Fibroblast of the aortic adventitia (primary cell): ENCODE data around the gene URI1. TPM values are rescaled to one million over a fixed set of nuclear protein-coding genes. Genes with fewer than 3 reads are reported as not detected.
"Not testable (repeated sequence)": the region's sequence is repeated elsewhere in the genome, so short reads cannot be mapped to it uniquely, and the experiment has no call there.

Experiments
- DNase-seq: peaks from one replicate; pipeline ENCODE4 v3.0.0-alpha.2; 2010; ENCODE audit warnings: low read depth
- H3K4me3 ChIP-seq: 2 replicates; pipeline ENCODE4 v1.5.1; 2011; ENCODE audit warnings: low read depth, mild to moderate bottlenecking, control low read depth, low read length, moderate library complexity
- CTCF ChIP-seq: IDR thresholded peaks from 2 replicates; pipeline ENCODE4 v1.5.1; 2011; ENCODE audit warnings: mild to moderate bottlenecking, low read length, control low read depth, inconsistent platforms; ENCODE audit not compliant: insufficient read depth
- total RNA-seq: library from RNA; depleted of rRNA; stranded (reverse); fragments of >200 nt; gene quantifications from 2 replicates; pipeline ENCODE4 v1.2.3, GENCODE V29; 2012; ENCODE audit warnings: low replicate concordance

Gene URI1
- total RNA-seq, 1 donor = 63.8 TPM

- no peak for TF ChIP-seq CTCF
- H3K4me3 ChIP-seq = no peak overlapping the region
Observed at GRCh38 chr19:29946645-29947044, 4.6 kb downstream of the URI1 start.

GRCh38 chr19:29947871-29948270 lies 5.8 kb downstream of the URI1 start:
- no peak for TF ChIP-seq CTCF
- no peak for DNase-seq
- H3K4me3 ChIP-seq = no peak overlapping the region

More at GRCh38 chr19:29946645-29947044, 4.6 kb downstream of the URI1 start:
- no peak for DNase-seq

GRCh38 chr19:29948759-29949470 lies 6.9 kb downstream of the URI1 start:
- not testable (repeated sequence) for H3K4me3 ChIP-seq, DNase-seq

GRCh38 chr19:29952177-29952576 lies 10.1 kb downstream of the URI1 start:
- peak; percentile 26 for DNase-seq
- no peak for TF ChIP-seq CTCF
- no peak overlapping the region for H3K4me3 ChIP-seq

- H3K4me3 ChIP-seq = no peak overlapping the region
- no peak for TF ChIP-seq CTCF
- DNase-seq = no peak
Observed at GRCh38 chr19:29952646-29953045, 10.6 kb downstream of the URI1 start.

GRCh38 chr19:29953352-29954247 lies 11.6 kb downstream of the URI1 start:
- TF ChIP-seq CTCF = no peak
- no peak overlapping the region for H3K4me3 ChIP-seq
- DNase-seq = no peak

- no peak overlapping the region for H3K4me3 ChIP-seq
- TF ChIP-seq CTCF = no peak
- DNase-seq = no peak
Observed at GRCh38 chr19:29956855-29957254, 14.8 kb downstream of the URI1 start.
